Middle frontal gyrus (tissue), 1 donor: Measurements from ENCODE around the gene ATP6V0A1.

Experiments
- DNase-seq: peaks from one replicate; pipeline ENCODE4 v3.0.0-alpha.2; 2015; ENCODE audit warnings: low spot score; ENCODE audit errors: extremely low spot score

ATP6V0A1 gene

DNA sequence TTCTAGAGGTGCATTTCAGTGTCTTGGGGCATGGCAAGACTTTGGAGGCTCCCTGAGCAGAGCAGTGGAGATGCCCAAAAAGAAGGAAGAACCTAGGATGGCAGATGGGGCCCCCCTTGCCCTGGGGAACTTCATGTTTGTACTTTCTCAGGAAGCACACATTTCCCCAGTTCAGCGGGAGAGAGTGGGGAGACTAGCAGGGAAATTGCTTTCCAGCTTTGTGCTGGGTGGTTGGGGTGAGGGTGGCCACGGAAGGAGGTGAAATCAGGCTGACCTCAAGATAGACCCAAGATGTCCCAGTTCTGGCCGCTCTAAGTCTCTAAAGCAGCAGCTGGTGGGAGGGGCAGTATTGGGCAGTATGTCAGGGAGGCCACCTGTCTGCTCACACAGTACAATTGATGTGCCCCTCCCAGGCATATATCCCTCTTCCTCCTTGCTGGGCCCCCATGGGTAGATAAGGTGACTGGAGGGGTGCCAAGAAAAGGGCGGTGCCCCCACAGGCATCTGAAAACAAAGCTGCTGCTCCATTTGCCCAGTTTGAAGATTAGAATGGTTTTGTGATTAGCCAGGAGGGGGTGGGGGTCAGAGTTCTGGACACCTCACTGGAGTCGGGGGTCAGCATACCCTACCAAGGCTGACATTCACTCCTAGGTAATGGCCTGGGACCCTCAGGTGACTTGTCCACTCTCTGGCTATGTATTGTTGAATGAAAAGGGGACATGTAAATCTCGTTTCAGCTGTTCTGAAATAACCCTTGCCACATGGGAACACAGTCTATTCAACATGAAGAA is 60.3 kb downstream of the ATP6V0A1 start:
- DNase-seq, result no peak

- peak; percentile 69 for DNase-seq
These were observed 61.1 kb downstream of the ATP6V0A1 start for GRCh38 chr17:42519546-42520491.

GRCh38 chr17:42520540-42520951 is 61.9 kb downstream of the ATP6V0A1 start:
- DNase-seq, result no peak

DNA sequence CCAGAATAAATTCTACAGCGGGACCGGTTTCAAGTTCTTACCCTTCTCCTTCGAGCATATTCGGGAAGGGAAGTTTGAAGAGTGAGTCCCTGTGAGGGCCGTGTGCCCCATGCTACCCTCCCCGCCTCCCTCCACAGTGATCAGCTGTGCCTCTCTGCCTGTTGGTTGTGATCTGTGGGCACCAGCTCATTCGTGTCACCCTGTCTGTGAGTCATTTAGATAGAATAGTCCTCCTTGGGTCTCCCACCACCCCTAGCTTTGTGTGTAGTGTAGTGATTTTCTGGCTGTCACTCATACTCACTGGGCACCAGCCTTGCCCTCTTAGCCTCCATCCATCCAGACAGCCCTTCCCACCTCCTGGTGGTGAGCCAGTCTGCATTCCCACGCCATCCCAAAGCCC is 62.4 kb downstream of the ATP6V0A1 start:
- DNase-seq, result no peak

GRCh38 chr17:42521666-42522262 is 63.1 kb downstream of the ATP6V0A1 start:
- no peak for DNase-seq

- DNase-seq, result no peak
These were observed 63.6 kb downstream of the ATP6V0A1 start for GRCh38 chr17:42522263-42522790.

GRCh38 chr17:42522798-42523278 is 64.2 kb downstream of the ATP6V0A1 start:
- no peak for DNase-seq

- no peak for DNase-seq
These were observed 66.5 kb downstream of the ATP6V0A1 start for GRCh38 chr17:42525221-42525620.

DNA sequence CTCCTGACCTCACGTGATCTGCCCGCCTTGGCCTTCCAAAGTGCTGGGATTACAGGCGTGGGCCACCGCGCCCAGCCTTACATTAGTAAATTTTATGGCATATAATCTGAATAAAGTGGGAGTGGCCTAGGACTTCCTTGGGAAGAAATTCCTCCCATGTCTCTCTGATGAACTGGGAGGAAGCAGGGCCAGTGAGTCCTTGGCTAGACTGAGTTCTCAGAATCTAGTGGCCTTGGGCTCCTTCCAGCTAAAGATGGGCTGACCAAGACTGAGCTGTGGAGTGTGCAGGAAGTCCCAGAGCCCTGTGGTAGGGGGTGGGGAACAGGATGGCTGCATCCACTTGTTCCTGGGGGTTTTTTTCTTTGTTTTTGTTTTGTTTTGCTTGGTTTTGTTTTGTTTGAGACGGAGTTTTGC is 67.4 kb downstream of the ATP6V0A1 start:
- DNase-seq, result no peak

DNA sequence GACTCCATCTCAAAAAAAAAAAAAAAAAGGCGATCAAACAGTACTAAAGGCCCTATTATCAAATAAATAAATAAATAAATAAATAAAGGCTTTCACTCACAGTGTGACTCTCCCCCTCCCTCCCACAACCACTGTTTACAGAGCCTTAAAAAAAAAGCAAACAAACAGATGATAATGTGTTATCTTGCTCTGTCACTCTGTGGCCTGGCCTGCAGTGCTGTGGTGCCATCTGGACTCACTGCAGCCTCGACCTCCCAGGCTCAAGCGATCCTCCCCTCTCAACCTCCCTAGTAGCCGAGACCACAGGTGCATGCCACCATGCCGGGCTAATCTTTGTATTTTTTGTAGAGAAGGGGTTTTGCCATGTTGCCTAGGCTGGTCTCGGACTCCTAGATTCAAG is 69.3 kb downstream of the ATP6V0A1 start:
- no peak for DNase-seq

GRCh38 chr17:42529061-42529460 is 70.4 kb downstream of the ATP6V0A1 start:
- no peak for DNase-seq

DNA sequence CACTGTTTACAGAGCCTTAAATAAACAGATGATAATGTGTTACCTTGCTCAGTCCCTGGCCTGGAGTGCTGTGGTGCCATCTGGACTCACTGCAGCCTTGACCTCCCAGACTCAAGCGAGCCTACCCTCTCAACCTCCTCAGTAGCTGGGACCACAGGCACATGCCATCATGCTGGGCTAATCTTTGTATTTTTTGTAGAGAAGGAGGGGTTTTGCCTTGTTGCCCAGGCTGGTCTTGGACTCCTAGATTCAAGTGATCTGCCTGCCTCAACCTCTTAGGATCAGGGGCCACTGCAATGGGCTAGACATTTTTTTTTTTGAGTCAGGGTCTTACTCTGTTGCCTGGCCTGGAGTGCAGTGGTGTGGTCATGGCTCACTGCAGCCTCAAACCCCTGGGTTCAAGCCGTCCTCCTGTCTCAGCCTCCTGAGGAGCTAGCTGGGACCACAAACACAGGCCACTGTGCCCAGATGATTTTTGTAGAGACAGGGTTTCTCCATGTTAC is 72.3 kb downstream of the ATP6V0A1 start:
- no peak for DNase-seq

GRCh38 chr17:42531455-42532354 is 73.0 kb downstream of the ATP6V0A1 start:
- no peak for DNase-seq

GRCh38 chr17:42535155-42536047 is 76.7 kb downstream of the ATP6V0A1 start:
- DNase-seq, result no peak

DNA sequence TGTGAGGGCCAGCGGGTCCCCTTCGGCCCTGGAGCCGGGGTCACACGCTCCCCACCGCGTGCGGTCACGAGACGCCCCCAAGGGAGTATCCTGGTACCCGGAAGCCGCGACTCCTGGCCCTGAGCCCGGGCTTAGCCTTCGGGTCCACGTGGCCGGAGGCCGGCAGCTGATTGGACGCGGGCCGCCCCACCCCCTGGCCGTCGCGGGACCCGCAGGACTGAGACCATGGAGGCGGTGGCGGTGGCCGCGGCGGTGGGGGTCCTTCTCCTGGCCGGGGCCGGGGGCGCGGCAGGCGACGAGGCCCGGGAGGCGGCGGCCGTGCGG is 77.3 kb downstream of the ATP6V0A1 start, which contains the start of gene NAGLU:
TSS of gene NAGLU (plus strand) at position 194 of the 324 bp plus-strand sequence. CDS start at position 226, 32 bp downstream.
- DNase-seq, result peak; percentile 69

GRCh38 chr17:42536372-42537155 is 77.9 kb downstream of the ATP6V0A1 start:
- DNase-seq, result peak; percentile 53

GRCh38 chr17:42537156-42537805 is 78.6 kb downstream of the ATP6V0A1 start:
- no peak for DNase-seq
